ENCODE results near the gene CHSY1.
A peak's percentile ranks its signal among the peaks of the same experiment; 100 is the strongest.

The CHSY1 gene

DNA sequence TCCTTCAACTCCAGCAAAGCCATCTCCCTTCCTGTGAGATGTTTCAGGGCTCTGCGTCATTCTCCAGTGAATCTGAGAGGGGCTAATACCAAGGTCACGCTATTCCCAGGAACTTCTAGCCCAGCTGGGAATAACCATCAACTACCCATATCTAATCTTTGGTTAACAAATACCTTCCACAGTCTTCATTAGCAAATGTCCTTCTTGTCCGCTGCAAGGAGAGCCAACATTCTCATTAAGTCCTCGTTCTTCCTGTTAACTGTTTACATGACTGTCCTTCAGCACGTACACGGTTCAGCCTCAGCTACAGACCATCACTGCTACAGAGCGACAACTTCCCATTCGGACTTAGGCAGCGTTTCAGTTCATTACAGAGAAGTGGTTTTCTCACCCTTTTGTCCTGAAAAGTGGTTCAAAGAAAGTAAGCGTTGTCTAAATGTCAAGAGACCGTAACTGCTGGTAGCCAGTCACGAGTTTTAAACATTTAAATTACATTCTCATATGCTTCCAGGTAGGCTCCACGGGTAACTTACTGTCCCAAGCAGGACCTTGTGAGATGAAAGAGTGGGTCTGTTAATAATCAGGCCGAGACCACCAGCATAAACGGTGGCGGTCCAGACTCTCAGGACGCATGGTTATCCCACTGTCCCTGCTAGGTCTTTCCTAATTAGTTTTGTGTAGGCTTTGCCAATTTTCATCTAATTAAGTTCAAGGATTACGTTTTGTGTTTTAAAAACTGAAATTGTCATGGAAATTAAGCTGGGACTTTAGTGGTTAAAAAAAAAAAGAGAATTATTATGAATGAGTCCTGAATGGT, 63.8 kb downstream of the CHSY1 start:
- peak; percentile 73 for FAIRE-seq

DNA sequence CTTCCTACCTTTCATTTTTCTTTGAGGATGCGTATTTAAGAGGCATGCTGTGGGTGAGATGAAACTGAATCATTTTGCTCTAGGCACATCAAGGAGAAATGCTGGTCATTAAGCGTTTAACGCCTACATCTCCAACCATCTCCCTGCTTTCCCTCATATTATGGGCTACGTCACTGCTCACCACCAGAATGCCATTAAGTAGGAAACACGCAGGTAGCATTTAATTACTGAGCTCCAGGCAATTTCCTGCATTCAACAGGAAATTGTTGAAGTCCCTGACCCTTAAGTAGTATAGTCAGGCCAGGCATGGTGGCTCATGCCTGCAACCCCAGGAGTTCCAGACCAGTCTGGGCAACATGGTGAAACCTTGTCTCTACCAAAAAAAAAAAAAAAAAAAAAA, 66.1 kb downstream of the CHSY1 start:
- no peak for FAIRE-seq

DNA sequence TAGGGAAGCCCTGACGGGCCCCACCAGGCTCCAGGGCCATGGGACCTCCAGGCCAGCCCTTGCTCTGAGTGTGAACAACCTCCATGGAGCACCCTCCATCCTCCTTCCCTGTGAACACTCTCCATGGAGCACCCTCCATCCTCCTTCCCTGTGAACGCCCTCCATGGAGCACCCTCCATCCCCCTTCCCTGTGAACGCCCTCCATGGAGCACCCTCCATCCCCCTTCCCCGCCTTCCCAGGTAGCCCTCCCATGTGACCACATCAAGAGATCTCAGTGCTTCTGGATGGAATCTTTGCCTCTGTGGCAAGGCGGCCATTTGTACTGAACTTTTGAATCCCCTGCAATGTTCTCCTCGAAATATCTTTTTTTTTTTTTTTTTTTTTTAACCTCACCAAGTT, 66.5 kb downstream of the CHSY1 start:
- no peak for FAIRE-seq

DNA sequence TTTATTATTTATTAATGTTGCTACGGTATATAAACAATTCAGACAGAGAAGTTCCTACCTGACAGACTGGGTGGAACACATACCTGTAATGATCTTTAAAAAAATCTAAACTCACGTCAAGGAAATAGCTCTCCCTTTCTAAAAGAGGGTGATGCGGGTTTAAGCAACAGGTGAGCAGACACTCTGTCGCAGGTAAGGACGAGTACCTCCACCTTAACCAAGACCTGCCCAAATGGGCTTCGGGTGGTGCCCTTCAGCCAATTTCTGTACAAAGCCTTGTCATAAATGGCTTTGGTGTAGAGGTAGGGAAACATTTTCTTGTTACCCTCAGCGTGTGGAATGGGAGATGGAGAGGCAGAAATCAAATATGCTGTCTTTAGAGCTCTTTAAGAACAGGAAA, 67.0 kb downstream of the CHSY1 start:
- no peak for FAIRE-seq

DNA sequence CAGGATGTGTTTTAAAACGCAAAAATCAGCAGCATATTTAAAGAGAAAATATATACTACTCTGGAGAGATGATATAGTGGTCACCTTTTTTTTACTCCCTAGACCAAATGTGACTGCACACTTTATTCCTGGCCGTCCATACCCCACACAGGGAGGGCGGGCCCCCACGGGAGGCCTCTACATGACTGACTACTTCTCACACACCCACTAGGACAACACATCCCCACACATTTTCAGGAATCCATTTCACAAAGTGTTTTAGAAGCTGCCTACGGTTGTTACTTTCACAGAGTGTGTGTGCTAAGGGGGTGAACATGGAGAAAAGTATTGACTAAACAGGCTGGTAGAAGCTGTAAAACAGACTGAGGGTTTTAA, 67.9 kb downstream of the CHSY1 start:
- FAIRE-seq: no peak

DNA sequence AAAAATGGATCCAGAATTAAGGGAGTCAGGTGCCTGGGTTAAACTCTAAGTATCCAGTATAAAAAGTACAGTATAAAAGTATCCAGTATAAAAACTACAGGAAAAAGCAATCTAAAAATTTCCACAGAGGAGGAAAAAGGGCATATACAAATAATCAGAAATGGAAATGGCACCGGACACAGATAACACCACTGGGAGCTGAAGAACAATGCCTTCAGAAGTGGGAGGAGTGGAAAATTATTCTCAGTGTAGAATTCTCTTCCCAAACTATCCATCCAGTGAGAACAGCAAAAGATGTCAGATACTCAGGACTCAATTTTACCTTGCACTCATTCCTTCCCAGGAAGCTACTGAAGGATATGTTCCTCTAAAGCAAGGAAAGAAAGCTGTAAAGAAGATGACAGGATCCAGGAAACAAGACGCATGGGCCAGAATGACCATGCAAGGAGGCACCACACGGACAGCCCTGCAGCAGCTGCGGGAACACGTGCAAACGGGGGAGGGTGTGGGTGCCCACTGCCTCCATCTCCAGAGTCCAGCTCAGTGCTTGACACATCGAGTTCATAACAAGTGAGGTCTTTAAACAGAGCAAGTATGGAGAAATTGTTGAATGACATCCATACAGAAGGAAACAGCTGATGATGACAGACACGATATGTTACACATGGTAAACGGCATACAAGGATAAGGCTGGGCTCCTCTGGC, 68.5 kb downstream of the CHSY1 start:
- no peak for FAIRE-seq

DNA sequence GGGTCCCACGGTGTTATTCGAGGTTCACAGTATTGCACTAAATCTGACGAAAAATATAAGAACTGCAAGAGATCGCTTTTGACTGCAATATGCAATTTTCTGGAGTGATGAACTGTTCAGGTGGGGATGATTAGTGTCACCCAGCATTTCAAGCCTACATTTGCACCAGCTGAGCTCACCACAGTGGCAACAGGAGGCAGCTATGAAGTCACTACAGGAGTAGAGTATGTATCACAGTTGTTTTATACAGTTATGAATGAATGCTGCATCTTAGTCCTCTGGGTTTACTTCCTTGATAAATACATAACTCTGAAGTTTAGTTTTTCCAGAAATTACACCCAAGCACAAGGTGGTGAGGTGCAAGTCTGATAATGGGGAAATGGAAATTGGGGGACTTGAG, 69.6 kb downstream of the CHSY1 start:
- FAIRE-seq: no peak

DNA sequence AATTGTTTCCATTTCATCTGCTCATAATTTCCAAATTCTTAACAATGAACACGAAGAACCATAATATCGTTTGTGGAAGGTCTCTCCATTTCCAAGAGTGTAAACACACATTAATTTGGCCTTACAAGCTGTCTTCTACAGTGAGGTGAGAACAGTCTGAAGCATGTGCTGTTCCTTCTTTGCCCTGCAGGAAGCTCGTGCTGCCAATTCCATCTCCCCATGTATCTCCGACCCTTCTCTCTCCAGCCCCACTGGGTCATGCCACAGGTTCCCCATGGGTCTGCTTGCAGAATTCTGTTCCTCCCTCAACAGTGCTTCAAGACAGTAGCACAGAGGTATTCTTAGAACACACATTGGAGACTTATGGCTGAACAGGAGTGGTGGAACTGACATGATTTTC, 70.5 kb downstream of the CHSY1 start:
- FAIRE-seq: no peak

DNA sequence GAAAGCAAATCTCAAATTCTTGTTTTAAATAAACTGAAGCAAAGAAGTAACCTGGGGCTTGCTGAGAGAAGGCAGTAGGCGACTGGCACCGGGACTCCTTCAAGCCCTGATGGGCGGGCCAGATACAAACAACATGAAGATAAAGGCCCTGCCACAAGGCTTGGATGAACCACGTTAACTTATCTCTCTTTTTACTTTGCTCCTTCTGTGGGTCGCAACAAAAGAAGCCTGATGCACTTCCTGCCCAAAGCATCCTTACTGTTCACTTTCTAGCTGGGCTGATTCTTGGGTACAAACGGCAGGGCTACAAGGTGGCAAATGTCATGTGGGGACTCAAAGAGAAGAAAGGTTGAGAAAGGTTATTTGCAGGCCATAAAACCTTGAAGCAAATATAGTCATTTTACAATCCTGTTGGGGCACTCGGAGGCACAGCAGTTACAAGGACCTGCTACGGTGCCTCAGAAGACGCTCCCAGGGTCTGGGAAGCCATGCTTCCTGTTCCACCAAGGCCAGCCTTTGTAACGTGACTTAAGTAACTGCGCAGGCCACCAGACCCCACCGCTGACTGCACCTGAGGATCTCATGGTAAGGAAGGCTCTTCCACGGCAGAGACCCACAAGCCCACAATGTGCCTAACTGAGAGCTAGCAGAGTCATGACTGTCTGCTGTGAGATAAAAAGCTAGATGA, 71.1 kb downstream of the CHSY1 start:
- no peak for FAIRE-seq

DNA sequence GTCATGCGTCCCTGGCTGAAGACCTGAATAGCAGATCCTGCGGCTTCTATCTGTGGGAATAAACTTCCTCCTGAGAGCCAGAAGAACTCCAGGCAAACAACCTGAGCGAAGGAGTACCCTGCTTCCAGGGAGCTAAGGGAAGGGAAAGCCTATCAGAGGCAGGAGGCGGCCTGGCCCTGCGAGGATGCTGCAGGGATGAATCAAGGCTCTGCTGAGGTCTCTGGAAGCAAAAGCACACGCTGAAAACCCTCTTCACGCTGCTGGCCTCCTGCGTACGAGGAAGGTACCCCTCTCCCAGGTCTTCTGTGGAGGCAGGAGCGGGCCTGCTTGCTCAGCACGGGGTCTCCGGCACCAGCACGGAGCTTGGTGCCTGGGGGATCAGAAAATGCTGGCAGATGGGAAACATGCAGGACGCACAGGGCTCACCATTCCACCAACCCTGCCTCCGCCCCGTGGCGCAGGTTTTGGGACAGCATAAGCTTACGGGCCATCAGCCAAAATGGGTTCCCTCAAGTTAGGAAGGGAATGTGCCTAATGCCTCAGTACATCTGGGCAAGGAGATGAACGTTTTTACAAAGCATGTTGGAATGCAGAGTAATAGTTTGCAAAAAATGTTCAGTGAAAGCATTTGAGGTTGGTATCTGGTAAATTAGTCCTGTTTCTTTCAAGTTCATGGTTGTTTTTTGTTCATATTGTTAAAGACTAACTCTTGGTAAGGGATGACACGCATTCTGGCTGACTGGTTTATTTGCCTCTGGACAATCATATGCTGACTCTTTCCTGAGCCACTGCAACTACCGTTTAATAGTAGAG, 72.3 kb downstream of the CHSY1 start:
- no peak for FAIRE-seq

DNA sequence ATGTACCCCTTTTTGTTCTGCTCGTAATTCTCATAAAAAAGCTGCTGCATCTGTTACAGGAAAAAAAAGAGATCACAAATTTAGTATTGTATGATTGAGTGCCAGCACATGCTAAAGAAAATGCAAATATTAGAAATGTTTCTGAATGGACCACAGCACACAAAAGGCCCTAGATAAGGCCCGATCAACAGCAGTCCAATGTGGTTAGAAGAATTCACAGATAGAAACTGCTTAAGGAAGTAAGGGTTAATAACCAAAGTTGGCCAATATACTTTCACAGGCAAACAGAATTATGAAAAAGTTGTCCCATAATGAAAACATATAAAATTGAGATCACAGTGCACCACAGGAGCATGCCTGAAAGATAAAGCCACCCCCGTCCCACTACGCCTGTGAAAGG, 72.9 kb downstream of the CHSY1 start:
- FAIRE-seq: no peak

DNA sequence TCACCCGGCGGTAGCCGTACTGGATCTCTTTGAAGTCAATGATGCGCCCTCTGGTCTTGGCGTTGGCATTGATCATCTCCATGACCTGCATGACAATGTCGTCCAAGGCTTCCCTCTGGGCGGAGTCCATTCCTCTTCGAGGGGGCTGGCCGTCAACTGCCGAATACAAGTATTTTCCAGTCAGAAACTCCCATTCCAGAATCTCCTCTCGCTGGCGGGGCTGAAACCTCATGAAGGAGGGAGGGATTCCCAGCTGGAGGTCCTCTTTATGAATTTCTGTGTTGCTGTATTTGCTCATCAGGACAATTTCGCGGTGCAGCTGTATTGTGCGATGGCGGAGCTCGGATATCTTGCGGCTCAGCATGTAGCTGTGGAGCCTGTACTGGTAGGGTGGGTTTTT, 73.4 kb downstream of the CHSY1 start:
- FAIRE-seq: no peak

DNA sequence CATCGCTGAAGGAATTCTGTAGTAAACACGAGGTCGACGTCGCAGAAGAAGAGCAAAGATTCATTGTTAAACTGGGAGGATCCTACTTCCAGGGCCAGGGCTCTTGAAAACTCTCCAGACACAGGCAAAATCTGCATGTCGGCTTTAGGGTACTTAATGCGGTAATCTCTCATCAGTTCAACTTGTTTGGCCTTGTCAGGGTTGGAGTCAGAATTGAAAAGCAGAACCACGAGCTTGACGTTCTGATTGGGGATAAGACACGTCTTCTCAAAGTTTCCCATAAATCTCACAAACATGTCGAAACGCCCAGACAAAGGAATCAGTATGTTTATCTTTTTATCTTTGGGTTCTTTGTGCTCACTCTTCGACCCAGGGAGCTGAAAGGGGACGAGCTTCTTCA, 74.0 kb downstream of the CHSY1 start:
- FAIRE-seq: no peak

DNA sequence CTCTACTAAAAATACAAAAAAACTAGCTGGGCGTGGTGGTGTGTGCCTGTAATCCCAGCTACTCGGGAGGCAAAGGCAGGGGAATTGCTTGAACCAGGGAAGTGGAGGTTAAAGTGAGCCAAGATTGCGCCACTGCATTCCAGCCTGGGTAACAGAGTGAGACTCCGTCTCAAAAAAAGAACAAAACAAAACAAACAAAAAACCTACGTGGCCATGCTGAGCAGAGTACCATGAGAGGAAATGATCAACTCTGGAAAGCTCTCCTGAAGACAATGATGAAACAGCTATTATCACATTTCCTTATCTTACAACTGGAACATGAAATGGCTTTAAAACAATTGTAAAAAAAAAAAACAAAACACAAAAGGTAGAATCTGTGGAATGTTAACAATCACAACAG, 75.2 kb downstream of the CHSY1 start:
- no peak for FAIRE-seq

DNA sequence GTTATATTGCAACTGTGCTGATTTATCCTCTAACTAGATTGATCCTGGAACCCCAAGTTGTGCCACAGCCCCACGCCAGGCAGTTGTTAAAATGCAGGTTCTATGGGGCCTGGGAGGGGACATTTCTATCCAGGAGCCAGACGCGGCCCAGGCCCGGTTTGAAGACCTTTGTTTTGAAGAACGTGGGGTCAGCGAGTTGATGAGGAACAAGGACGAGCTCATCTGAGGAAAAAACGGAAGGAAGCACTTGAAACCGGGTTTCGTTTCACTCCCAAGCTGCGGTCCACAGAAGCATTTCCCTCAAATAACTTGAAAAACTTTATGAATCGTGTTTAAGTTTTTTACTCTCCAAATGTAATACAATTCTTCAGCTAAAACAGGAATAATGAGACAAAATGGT, 76.4 kb downstream of the CHSY1 start:
- FAIRE-seq: no peak

DNA sequence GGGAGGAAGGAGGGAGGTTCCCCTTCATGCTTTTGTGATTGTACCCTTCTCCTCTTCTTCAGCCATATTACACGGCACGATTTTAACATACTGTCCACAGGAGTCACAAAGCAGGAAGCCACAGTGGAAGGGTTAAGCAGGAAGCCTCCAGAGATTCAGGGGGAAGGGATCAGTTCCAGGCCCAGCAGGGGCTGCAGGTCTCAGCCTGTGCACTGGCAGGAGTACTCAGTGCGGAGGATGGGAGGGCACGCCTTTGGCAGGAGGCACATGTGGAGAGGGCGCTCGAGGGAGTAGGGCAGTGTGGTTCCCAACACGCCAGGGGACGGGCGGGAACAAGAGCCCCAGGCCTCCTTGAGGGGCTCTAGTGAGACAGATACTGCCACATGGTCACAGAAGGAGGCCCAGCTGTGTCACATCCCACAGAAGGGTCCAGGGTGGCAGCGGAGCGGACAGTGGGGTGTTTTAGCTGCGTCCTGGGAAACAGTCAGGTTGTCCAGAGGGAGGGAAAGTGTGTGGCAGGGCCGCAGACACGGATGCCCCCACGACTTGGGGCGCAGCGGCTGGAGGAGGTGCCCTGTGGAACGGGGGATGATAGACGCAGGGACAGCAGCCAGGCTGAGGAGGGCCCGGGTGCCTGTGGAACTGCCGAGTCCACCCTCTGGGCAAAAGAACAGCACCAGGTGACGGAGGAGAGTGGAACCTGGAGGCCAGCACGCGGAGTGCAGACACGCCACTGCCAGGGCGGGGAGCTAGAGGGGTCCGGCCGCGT, 77.5 kb downstream of the CHSY1 start:
- no peak for FAIRE-seq

DNA sequence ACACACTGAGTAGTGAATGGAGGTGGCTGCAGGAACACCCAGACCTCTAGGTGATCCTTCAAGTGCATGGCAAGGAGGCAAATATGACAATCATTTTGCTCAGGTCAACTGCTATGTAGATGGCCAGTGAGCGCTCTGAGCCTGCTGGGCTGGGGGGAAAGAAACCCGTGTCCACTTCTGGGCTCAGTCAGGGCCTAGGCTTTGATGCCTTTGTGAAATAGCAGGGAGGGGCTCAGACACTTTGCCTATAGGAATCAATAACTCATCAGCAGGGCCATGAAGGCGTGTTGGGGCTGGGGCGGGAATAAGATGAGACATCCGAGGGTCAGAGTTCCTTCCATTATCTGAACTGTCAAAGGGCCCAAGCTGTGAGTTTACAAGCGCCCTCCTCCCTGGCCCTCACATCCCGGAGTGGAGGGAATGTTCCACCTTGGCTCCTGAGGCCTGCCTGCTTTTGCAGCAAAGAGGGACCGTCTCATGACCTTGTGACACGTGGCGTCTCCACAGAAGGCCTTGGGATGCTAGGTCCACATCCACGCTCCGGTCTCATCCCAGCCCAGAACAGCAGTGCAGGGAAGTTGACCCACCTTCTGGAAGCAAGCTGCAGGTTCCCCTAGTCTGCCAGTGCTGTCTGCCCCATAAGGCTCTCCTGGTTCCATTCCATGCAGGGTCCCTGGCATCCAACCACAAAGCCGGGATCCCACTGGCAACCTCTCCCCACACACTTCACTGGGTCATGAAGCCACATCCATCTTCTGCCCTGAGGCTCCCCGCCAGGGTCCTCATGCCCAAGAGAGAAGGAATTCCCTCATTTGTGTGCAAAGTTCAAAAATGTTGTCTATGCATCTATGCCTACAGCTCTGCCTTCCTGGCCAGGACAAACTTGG, 78.4 kb downstream of the CHSY1 start:
- no peak for FAIRE-seq

DNA sequence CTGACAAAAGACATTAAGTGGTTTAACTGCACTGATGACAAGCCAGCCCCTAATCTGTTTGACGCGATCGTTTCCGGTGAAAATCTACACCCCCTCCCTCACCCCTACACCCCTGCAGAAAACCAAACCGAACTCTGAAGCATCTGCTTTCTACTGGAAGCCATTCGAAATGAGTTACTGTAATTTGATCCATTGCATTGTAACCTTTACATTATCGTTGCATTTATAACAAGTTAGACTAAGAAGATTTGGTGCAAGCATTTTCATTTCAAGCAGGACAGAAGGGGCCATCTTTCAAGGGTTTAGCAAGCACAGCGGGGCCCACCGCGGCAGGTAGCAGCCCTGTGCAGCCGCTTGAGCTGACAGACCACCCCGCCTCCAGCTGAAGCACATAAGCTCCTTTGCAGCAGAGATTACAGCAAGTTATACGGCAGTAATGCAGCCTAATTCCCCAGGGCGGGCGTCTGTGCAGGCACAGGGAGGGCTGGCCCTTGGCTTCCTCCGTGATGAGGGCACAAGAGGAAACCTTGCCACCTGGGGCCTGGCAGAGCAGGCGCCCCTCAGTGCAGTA, 79.3 kb downstream of the CHSY1 start:
- no peak for FAIRE-seq

DNA sequence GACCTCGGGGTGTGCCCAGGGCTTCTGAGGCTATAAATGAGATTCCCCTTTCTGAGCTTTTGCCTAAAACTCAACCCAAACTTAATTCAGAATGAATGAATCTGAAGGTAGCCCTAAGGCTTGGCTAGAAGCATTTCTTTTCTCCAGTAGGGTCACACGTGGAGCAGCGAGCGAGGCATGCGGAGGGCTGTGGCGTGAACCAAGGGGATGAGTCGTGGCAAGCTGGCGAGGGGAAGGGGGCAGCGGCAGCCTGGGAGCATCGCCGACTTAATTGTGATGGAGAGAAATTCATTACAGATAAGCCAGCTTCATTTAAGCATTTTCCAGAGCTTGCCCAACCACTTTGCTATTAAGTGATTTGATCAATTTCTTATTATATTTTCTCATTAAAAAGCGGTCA, 79.9 kb downstream of the CHSY1 start:
- no peak for FAIRE-seq

DNA sequence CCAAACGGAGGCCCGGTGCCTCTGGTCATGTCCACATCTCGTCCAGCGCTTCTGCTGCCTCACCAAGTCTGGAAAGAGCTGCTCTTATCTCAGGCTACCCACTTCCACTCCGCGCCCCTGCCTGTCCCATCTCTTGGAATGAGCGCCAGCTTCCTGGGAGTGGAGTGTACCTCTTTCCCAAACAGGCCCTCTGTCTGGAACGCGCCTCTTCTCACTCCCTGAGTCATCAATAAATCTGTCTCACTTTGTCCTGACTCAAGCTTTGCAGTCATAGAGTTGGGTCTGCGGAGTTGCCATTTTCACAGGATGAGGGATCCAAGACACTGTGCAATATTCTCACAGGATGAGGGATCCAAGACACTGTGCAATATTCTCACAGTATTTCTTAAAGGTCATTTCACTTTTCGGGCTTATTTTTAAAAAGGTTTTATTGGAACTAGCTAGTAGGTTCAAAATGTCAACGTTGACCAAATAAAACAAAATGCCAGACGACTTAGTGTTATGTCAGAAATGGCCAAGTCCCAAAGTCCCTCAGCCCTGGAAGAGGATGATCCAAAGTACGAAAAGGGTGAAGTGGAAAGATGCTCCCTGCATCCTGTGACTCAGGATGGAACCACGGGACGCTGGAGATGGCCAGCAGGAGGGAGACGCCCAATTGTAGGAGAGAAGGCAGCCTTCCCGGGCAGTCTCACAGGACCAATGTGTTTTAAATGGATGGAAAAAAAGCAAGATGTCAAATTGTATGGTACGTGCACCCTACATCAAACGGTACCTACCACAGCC, 81.1 kb downstream of the CHSY1 start:
- no peak for FAIRE-seq
